ENCODE measurements around the gene MIPOL1.

GRCh38 chr14:37466623-37467088 is 268.9 kb downstream of the MIPOL1 start:
- TF ChIP-seq, protein P1, sequence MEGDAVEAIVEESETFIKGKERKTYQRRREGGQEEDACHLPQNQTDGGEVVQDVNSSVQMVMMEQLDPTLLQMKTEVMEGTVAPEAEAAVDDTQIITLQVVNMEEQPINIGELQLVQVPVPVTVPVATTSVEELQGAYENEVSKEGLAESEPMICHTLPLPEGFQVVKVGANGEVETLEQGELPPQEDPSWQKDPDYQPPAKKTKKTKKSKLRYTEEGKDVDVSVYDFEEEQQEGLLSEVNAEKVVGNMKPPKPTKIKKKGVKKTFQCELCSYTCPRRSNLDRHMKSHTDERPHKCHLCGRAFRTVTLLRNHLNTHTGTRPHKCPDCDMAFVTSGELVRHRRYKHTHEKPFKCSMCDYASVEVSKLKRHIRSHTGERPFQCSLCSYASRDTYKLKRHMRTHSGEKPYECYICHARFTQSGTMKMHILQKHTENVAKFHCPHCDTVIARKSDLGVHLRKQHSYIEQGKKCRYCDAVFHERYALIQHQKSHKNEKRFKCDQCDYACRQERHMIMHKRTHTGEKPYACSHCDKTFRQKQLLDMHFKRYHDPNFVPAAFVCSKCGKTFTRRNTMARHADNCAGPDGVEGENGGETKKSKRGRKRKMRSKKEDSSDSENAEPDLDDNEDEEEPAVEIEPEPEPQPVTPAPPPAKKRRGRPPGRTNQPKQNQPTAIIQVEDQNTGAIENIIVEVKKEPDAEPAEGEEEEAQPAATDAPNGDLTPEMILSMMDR (IDR thresholded peaks at IDR 0.05; ENCODE audit: low read depth, low read length), result no peak
- TF ChIP-seq MAX (IDR thresholded peaks at IDR 0.05; ENCODE audit: low read depth, low read length) (no peak), POLR2A (IDR thresholded peaks at IDR 0.05; ENCODE audit: extremely low read depth, insufficient read length) (no peak)
